NCI-H1436 (cell line): Measurements from ENCODE around the gene ALG1.
"Not testable (repeated sequence)": the region's sequence is repeated elsewhere in the genome, so short reads cannot be mapped to it uniquely, and the experiment has no call there.

Experiments used
- DNase-seq: peaks from one replicate; lab custom pipeline; 2025; lab: John Stamatoyannopoulos, UW

ALG1 gene

DNA sequence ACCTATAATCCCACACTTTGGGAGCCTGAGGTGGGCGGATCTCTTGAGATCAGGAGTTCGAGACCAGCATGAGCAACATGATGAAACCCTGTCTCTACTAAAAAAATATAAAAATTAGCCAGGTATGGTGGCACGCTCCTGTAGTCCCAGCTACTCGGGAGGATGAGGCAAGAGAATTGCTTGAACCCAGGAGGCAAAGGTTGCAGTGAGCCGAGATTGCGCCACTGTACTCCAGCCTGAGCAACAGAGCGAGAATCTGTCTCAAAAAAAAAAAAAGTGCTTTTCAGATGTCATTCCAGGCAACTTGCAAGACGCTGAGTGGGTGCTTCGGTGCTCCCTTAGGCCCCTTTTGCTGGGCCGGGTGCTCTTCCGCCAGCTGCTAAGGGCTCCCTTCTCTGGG is 27.1 kb upstream of the ALG1 start:
- DNase-seq: not testable (repeated sequence)

GRCh38 chr16:5045499-5046115 is 26.0 kb upstream of the ALG1 start:
- DNase-seq: no peak

DNA sequence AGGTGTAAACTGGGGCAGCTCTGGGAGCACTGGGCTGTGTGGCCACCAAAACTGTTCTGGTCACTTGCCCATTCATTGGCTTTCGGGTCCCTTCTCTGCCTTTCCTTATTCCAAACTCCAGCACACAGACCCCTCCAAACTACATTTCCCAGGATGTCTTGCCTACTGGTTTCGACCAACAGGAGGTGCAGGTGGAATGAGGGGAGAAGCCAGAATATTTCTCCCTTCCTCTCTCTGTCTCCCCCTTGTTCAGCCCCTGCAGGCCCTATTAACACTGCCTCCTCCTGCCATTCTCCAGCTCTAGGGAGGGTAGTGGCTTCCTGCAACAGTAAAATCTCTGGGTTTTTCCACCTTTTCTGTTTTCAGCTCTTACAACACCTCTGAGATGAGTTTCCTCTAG is 24.7 kb upstream of the ALG1 start:
- DNase-seq: no peak

- DNase-seq: no peak
Measured at GRCh38 chr16:5054876-5055865, 16.5 kb upstream of the ALG1 start.

DNA sequence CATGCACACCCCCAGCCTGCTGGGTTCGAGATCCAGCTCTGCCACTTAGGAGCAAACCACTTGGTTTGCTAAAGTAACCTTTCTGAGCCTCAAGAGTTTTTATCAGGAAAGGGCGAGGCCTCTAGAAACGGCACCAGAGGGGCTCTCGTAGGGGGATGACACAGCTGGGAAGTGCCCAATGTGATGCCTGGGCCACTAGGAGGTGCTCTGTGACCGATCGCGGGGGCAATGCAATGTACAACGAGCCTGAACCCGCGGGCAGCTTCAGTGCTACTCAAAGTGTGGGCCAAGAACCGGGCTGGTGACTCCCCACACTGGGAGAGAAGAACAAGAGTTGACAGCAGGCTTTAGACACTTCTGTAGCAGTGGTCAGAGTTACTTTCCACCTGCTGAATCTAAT is 15.3 kb upstream of the ALG1 start:
- no peak for DNase-seq

GRCh38 chr16:5058476-5058875 is 13.2 kb upstream of the ALG1 start:
- DNase-seq: no peak

DNA sequence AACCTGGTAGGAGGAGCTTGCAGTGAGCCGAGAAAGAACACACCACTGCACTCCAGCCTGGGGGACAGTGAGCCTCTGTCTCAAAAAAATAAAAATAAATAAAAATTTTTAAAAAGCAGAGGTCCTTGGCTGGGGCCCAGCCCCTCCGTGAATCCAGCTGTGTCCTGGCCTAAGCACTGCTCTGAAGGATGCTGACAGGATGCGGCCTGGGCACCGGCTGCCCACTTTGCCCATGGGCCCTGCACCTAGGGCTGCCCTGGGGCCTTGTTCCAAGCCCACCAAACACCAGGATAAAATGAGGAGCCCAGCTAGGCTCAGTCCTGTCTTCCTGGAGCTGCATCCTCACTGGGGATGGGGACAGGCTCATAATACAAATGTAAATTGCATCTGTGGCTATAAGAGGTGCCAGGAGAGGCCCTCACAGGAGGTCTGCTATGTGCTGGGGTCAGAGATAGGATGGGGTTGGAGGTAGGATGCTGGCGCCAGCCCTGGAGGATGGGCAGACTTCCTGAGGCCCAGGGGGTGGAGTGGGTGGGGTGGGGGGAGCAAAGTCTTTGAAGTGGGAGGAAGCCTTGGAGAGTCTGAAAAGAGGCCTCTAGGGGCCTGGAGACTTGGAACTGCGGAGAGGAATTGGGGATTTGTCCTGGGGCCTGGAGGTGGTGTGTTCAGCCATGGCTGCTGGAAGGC is 12.1 kb upstream of the ALG1 start:
- DNase-seq: no peak

DNA sequence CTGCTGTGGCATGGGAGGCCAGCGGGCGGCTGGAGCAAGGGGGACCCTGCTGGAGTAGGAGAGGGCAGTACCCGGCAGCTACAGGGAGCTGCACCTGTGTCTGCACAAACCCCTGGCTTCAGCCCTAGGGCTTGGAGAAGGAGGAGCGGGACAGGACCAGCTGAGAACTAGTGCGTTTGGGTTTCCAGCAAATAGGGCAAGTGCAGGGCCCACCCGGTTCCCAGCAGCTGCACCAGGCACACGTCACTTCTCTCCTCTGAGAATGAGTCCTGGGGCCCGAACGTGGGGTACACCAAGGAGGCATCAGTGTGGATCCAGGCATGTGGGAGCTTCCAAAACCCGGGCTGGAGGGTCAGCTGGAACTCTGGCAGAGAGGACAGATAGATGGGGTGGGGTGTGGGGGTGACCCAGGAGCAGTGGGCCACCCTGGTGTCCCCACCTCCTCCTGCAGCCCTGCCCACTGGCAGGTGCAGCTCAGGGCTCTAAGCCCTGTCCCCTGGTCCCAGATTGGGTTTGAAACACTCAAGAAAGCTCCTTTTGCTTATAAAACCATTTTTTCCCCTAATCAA is 11.5 kb upstream of the ALG1 start:
- no peak for DNase-seq

DNA sequence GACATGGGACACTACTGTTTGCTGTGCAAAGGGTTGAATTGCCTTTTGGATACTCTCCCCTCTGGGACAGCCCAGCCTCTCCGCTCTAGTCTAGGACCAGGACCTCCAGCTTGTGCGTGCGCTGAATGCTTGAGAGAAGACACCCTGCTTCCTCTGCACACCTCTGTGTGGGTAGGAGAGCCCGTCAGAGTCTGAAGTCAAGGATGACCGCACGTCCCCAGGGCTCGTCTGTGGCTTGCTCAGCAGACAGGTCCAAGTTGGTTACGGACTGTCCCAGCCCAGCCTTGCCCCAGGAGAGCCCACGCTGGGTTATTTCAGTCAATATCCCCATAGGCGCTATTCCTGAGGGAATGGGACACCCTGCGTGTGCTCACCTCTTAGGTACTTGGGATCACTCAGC is 9.6 kb upstream of the ALG1 start:
- DNase-seq: no peak

DNA sequence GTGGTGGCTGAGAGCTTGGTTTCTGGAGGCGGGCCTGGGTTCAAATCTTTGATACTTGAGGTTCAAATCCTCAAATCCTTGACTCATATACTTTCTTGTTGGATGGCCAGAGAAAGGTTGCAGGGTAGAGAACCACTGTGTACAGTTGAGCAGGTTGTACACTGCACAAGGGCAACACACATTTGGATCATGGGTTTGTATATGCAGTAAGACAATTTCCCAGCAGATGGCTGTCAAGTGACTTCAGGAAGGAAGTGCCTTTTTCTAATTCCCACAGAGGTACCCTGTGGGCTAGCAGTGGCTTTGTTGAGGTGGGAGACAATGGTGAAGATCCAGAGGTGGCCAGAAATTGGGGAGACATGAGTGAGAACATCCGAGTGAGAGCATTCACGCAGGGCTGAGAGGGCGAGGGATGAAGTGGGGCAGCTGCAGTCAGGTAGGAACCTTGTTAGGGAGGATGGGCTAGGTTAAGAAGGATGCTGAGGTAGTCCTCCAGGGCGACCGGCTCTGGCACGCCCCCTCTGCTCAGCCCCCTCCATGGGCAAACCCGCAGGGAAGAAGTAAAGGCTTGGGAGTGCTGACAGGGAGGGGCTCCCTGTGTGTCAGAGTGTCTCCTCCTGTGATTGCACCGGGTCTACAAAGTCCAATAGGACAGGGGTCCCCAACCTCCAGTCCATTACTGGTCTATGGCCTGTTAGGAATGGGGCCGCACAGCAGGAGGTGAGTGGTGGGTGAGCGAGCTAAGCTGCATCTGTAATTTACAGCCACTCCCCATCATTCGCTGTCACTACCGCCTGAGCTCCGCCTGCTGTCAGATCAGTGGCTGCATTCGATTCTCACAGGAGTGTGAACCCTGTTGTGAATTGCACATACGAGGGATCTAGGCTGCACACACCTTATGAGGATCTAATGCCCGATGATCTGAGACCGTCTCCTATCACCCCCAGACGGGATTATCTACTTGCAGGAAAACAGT is 8.6 kb upstream of the ALG1 start:
- DNase-seq: no peak

GRCh38 chr16:5064915-5065314 is 6.7 kb upstream of the ALG1 start:
- peak; percentile 50 for DNase-seq

DNA sequence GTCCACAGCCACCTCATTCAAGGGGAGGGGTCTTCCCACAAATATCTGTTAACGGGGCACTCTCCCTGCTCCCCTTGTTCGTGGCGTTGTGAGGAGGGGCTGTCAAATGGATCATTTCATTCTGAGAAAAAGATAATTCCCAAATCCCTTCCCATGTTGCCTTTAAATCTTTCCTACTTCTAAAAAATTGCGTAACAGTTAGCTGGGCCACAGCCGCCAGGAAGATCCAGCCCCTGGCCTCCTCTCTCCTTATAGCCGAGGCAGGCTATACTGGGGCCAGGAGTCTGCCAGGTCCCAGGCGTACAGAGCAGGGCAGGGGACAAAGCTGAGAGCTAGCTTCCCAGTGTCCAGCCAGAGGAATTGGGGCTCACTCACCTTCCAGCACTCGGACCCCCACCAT is 6.3 kb upstream of the ALG1 start:
- DNase-seq: no peak

- no peak for DNase-seq
Measured at GRCh38 chr16:5065813-5066212, 5.8 kb upstream of the ALG1 start, which contains the start of gene C16orf89. TSS of gene C16orf89 (minus strand) at chr16:5065956. CDS start at chr16:5065908, 48 bp downstream.

GRCh38 chr16:5066511-5066910 is 5.1 kb upstream of the ALG1 start:
- no peak for DNase-seq

DNA sequence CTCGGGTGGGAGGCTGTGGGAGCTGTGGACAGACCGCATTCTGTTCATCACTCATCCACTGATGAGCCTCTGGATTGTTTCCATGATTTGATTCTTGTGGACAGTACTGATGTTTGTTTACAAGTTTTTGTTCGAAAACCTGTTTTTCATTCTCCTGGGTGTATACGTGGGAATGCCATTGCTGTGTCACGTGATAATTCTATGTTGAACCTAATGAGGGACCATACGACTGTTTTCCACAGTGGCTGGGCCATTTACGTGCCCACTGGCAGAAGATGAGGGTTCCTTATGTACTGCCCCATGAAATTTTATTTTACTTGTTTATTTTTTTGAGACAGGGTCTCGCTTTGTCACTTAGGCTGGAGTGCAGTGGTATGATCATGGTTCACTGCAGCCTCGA is 2.6 kb upstream of the ALG1 start:
- DNase-seq: no peak

DNA sequence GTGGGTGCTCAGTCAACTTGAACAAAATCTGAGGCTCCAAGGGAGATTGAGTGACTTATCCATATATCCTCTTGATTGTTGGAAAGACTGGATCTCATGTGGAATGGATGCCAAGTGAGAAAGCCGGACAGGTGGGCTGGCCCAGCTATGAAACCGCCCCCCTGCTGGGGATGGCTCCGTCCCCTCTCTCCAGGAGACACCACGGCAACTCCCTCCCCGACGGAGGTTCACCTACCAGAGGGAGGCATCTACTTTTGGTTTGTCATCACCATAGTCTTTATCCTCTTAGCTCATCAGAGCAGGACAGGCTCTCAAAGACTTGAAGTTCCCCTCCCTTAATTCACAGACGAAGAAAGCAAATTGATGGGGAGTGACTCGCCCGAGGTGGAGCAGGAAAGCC is 1.8 kb upstream of the ALG1 start:
- no peak for DNase-seq

- no peak for DNase-seq
Measured at GRCh38 chr16:5070431-5071186, 1.0 kb upstream of the ALG1 start.

DNA sequence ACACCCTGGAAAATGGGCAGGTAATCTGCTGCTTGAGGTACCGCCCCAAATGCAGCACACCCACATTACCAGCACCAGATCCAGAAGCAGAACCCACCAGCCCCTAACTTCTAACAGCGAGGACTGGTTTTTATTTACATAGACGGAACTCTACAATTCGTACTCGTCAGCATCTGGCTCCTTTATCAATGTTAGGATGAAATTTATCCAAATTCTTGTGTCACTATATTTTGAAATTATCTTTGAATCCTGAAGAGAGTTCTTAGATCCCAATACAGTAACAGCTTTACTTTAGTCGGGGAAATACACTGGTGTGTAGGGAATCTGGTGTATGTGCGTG is 332 bp upstream of the ALG1 start:
- no peak for DNase-seq

- DNase-seq: no peak
Measured at GRCh38 chr16:5072334-5073278, 963 bp downstream of the ALG1 start.

GRCh38 chr16:5073279-5073629 is 1.6 kb downstream of the ALG1 start:
- no peak for DNase-seq
